Measurements from ENCODE around the gene LONP1. TPM values are rescaled to one million over a fixed set of nuclear protein-coding genes. Genes with fewer than 3 reads are reported as not detected.

Gene LONP1
- polyA plus RNA-seq, 1 donor: 54.0 TPM

GRCh38 chr19:5646703-5647102 lies 73.2 kb downstream of the LONP1 start:
- WGBS (ENCODE audit: insufficient coverage, low lambda C conversion rate): 100% methylated on average over 2 of the region's 4 CpGs
- Histone ChIP-seq H3K4me1 (ENCODE audit: control insufficient read depth, insufficient read depth, low read length) (no peaks in the 10 kb centered on the region), H3K36me3 (ENCODE audit: control insufficient read depth, insufficient read depth, low read length) (peaks cover 85% of the 10 kb centered on the region), H3K27me3 (ENCODE audit: control insufficient read depth, insufficient read depth, low read length) (no peaks in the 10 kb centered on the region), H3K4me3 (ENCODE audit: low read length) (no peak overlapping the region), H3K9me3 (ENCODE audit: control insufficient read depth, low read depth, low read length) (no peaks in the 10 kb centered on the region), H3K27ac (ENCODE audit: low read length) (no peak overlapping the region)
- DNase-seq: no peak

GRCh38 chr19:5645409-5645808 lies 74.5 kb downstream of the LONP1 start:
- H3K36me3 ChIP-seq (ENCODE audit: control insufficient read depth, insufficient read depth, low read length): peaks cover 79% of the 10 kb centered on the region
- no peaks in the 10 kb centered on the region for H3K9me3 ChIP-seq (ENCODE audit: control insufficient read depth, low read depth, low read length)
- no CpG with 5 or more reads among the region's 5 CpGs for WGBS (ENCODE audit: insufficient coverage, low lambda C conversion rate)
- no peak for DNase-seq
- H3K27me3 ChIP-seq (ENCODE audit: control insufficient read depth, insufficient read depth, low read length): no peaks in the 10 kb centered on the region
- H3K27ac ChIP-seq (ENCODE audit: low read length): no peak overlapping the region
- no peak overlapping the region for H3K4me3 ChIP-seq (ENCODE audit: low read length)
- H3K4me1 ChIP-seq (ENCODE audit: control insufficient read depth, insufficient read depth, low read length): no peaks in the 10 kb centered on the region

GRCh38 chr19:5644037-5644436 lies 75.9 kb downstream of the LONP1 start:
- Histone ChIP-seq H3K27me3 (ENCODE audit: control insufficient read depth, insufficient read depth, low read length) (no peaks in the 10 kb centered on the region), H3K4me1 (ENCODE audit: control insufficient read depth, insufficient read depth, low read length) (no peaks in the 10 kb centered on the region), H3K4me3 (ENCODE audit: low read length) (no peak overlapping the region), H3K27ac (ENCODE audit: low read length) (no peak overlapping the region), H3K36me3 (ENCODE audit: control insufficient read depth, insufficient read depth, low read length) (peaks cover 70% of the 10 kb centered on the region), H3K9me3 (ENCODE audit: control insufficient read depth, low read depth, low read length) (no peaks in the 10 kb centered on the region)
- WGBS (ENCODE audit: insufficient coverage, low lambda C conversion rate): no CpG with 5 or more reads among the region's 2 CpGs
- DNase-seq: no peak

GRCh38 chr19:5643060-5643459 lies 76.9 kb downstream of the LONP1 start:
- no peaks in the 10 kb centered on the region for H3K4me1 ChIP-seq (ENCODE audit: control insufficient read depth, insufficient read depth, low read length)
- no peaks in the 10 kb centered on the region for H3K27me3 ChIP-seq (ENCODE audit: control insufficient read depth, insufficient read depth, low read length)
- WGBS (ENCODE audit: insufficient coverage, low lambda C conversion rate): no CpG with 5 or more reads among the region's 4 CpGs
- H3K36me3 ChIP-seq (ENCODE audit: control insufficient read depth, insufficient read depth, low read length): peaks cover 65% of the 10 kb centered on the region
- no peaks in the 10 kb centered on the region for H3K9me3 ChIP-seq (ENCODE audit: control insufficient read depth, low read depth, low read length)
- H3K27ac ChIP-seq (ENCODE audit: low read length): no peak overlapping the region
- no peak overlapping the region for H3K4me3 ChIP-seq (ENCODE audit: low read length)
- no peak for DNase-seq

- H3K4me1 ChIP-seq (ENCODE audit: control insufficient read depth, insufficient read depth, low read length): no peaks in the 10 kb centered on the region
Measured at GRCh38 chr19:5642204-5642603, 77.7 kb downstream of the LONP1 start.

More at GRCh38 chr19:5642204-5642603, 77.7 kb downstream of the LONP1 start:
- H3K9me3 ChIP-seq (ENCODE audit: control insufficient read depth, low read depth, low read length): no peaks in the 10 kb centered on the region
- WGBS (ENCODE audit: insufficient coverage, low lambda C conversion rate): no CpG with 5 or more reads among the region's 2 CpGs
- H3K27me3 ChIP-seq (ENCODE audit: control insufficient read depth, insufficient read depth, low read length): no peaks in the 10 kb centered on the region
- H3K27ac ChIP-seq (ENCODE audit: low read length): no peak overlapping the region
- peaks cover 56% of the 10 kb centered on the region for H3K36me3 ChIP-seq (ENCODE audit: control insufficient read depth, insufficient read depth, low read length)
- DNase-seq: no peak
- no peak overlapping the region for H3K4me3 ChIP-seq (ENCODE audit: low read length)

Other genes starting within 250 kb of the LONP1 start
- 0.58 TPM for gene TINCR, start 152.2 kb downstream of the LONP1 start, polyA plus RNA-seq
- 88.5 TPM for gene SAFB2, start 97.4 kb downstream of the LONP1 start, polyA plus RNA-seq
- 111 TPM for gene SAFB, start 97.1 kb downstream of the LONP1 start, polyA plus RNA-seq
- gene MICOS13, start 39.6 kb downstream of the LONP1 start, polyA plus RNA-seq: 48.0 TPM
- gene HSD11B1L, start 39.1 kb downstream of the LONP1 start, polyA plus RNA-seq: 5.7 TPM
- gene RPL36, start 29.9 kb downstream of the LONP1 start, polyA plus RNA-seq: 1,331 TPM
- gene CATSPERD, start 491 bp upstream of the LONP1 start, polyA plus RNA-seq: not detected
- gene PRR22, start 64.6 kb upstream of the LONP1 start, polyA plus RNA-seq: 4.6 TPM
- gene DUS3L, start 71.0 kb upstream of the LONP1 start, polyA plus RNA-seq: 34.6 TPM
- gene NRTN, start 84.9 kb upstream of the LONP1 start, polyA plus RNA-seq: 2.3 TPM
- 0.99 TPM for gene FUT6, start 119.6 kb upstream of the LONP1 start, polyA plus RNA-seq
- 1.0 TPM for gene FUT3, start 131.3 kb upstream of the LONP1 start, polyA plus RNA-seq
- gene FUT5, start 150.4 kb upstream of the LONP1 start, polyA plus RNA-seq: not detected
- 203 TPM for gene NDUFA11, start 183.6 kb upstream of the LONP1 start, polyA plus RNA-seq
- gene VMAC, start 184.7 kb upstream of the LONP1 start, polyA plus RNA-seq: 8.1 TPM
- 16.7 TPM for gene CAPS, start 194.1 kb upstream of the LONP1 start, polyA plus RNA-seq